Heart right ventricle (tissue), 16 donors: ENCODE results near the gene ZNF385D. TPM values are rescaled to one million over a fixed set of nuclear protein-coding genes. Genes with fewer than 3 reads are reported as not detected.
"Not testable (repeated sequence)": the region's sequence is repeated elsewhere in the genome, so short reads cannot be mapped to it uniquely, and the experiment has no call there.

Source experiments
- ATAC-seq, 8 donors: fragments of 200-7000 bp; cut with Tn5 transposase; one replicate each; pipeline ENCODE4 v1.9.1; 2020; ENCODE audit warnings: mild to moderate bottlenecking in 8 of 8, moderate library complexity in 8 of 8, moderate number of reproducible peaks in 1 of 8
- DNase-seq, 2 donors: peaks; one replicate each; pipeline ENCODE4 v3.0.0-alpha.2; 2020
- H3K27ac ChIP-seq, 10 donors: fragments of 200-600 bp; sonication (generic) in 2 of 10; one replicate each; pipeline versions ENCODE4 v1.5.0 to v1.8.0; 2020 to 2022; ENCODE audit warnings: mild to moderate bottlenecking in 3 of 10
- H3K27me3 ChIP-seq, 7 donors: fragments of 200-600 bp; one replicate each; pipeline ENCODE4 v1.8.0; 2021 to 2022; ENCODE audit warnings: mild to moderate bottlenecking in 2 of 7
- H3K36me3 ChIP-seq, 9 donors: fragments of 200-600 bp; sonication (generic) in 1 of 9; one replicate each; pipeline versions ENCODE4 v1.5.0 to v1.8.0; 2020 to 2022; ENCODE audit warnings: mild to moderate bottlenecking in 2 of 9
- H3K4me1 ChIP-seq, 9 donors: fragments of 200-600 bp; sonication (generic) in 1 of 9; one replicate each; pipeline versions ENCODE4 v1.5.0 to v1.8.0; 2020 to 2022; ENCODE audit warnings: mild to moderate bottlenecking in 4 of 9
- H3K4me3 ChIP-seq, 10 donors: fragments of 200-600 bp; sonication (generic) in 2 of 10; one replicate each; pipeline versions ENCODE4 v1.5.0 to v1.8.0; 2020 to 2022; ENCODE audit warnings: mild to moderate bottlenecking in 7 of 10, moderate library complexity in 2 of 10
- H3K9me3 ChIP-seq, 11 donors: fragments of 200-600 bp in 10 of 11; sonication (generic) in 2 of 11; one replicate each; pipeline versions ENCODE4 v1.5.0 to v1.8.0; 2013 to 2022; ENCODE audit warnings: mild to moderate bottlenecking in 2 of 11, control low read depth in 1 of 11, moderate library complexity in 1 of 11
- CTCF ChIP-seq, 9 donors: fragments of 200-600 bp; sonication (generic) in 2 of 9; IDR thresholded peaks; one replicate each; pipeline versions ENCODE4 v1.5.0 to v1.8.0; 2021 to 2022; ENCODE audit warnings: antibody characterized with exemption in 9 of 9, mild to moderate bottlenecking in 5 of 9, moderate library complexity in 1 of 9
- WGBS, 2 donors: extraction: QIAGEN DNeasy Blood & Tissue Kit; methylation state at CpG; one replicate each; pipeline ENCODE4 v1.1.7; 2013; ENCODE audit warnings: inconsistent platforms in 1 of 2; 5-methylcytosine and 5-hydroxymethylcytosine counted together
- intact Hi-C, 10 donors: fragments of 100-400 bp; cut with DNase I; formaldehyde crosslinking; loops; one replicate each; pipeline versions ENCODE4 v1.11.1 to v1.14.2; 2022
- polyA plus RNA-seq, 2 donors: library from polyadenylated mRNA; stranded (reverse); fragments of 200-250 nt; gene quantifications; one replicate each; pipeline ENCODE4 v1.2.3, GENCODE V29; 2013
- total RNA-seq, 10 donors: library from RNA; stranded (reverse); fragmentation: NEBNext Ultra II Directional in 3 of 10; extraction: Animal tissue kit (Norgen Biotek cat#: 25700) in 3 of 10; gene quantifications; one replicate each; pipeline versions ENCODE4 v1.2.1 to v1.2.4, GENCODE V29; 2021 to 2023
- donor health status: Arrhythmogenic right ventricular cardiomyopathy.
- donor health status: ischemic (EF 13 %, LVEDD 7.1; RV severe dilation, severe dysfunction).
- donor health status: healthy with polysubstance abuse.
- donor health status: DM: no; HTN: yes; CAD: no.
- donor health status: DM: no; HTN: no; CAD: no.
- donor health status: ischemic (EF 25% LVEDD 6.9; RV normal size, moderate dysfunction).
- donor health status: ischemic (EF 25% LVEDD 5.7; RV mildly dilated, moderate dysfunction).
- donor health status: healthy.
- donor health status: DM: yes; HTN: yes; CAD: no.
- donor health status: Ischemic cardiomyopathy.
- donor health status: ischemic (EF 35%, LVEDD 5.7; RV mildly dilated, moderate dysfunction).
- donor health status: nonischemic (EF 11% LVEDD 7.7; RV severe dilation, severe dysfunction).
- donor health status: DM: yes; HTN: yes; CAD: no.
- donor health status: PGD.
- donor health status: ischemic (EF 29% LVEDD 5.4; RV normal size, mild dysfunction).
- donor health status: nonischemic (EF 23%, LVEDD 6.1; RV moderate dilation, normal function).

ZNF385D gene
- total and polyA plus RNA-seq, 12 donors = 3.0 to 24.9 (median 7.2) TPM

GRCh38 chr3:21390856-21391255 is 360.2 kb downstream of the ZNF385D start:
- 65 to 81% methylated on average over 1 of the region's 1 CpG for WGBS, 2 donors
- H3K36me3 ChIP-seq = no peaks in the 10 kb centered on the region
- no peak for TF ChIP-seq CTCF (IDR thresholded peaks at IDR 0.05)
- H3K4me3 ChIP-seq = no peak overlapping the region
- peaks cover 0 to 28% (median 0%) of the 10 kb centered on the region in 11 donors for H3K9me3 ChIP-seq
- DNase-seq = no peak
- H3K27me3 ChIP-seq = no peaks in the 10 kb centered on the region
- ATAC-seq = no peak
- intact Hi-C loops = no loop called here
- no peak overlapping the region for H3K27ac ChIP-seq
- no peaks in the 10 kb centered on the region for H3K4me1 ChIP-seq

GRCh38 chr3:21390136-21390535 is 360.9 kb downstream of the ZNF385D start:
- WGBS, 2 donors = 48 to 53% methylated on average over 3 of the region's 3 CpGs
- no peak for ATAC-seq
- H3K27ac ChIP-seq = no peak overlapping the region

GRCh38 chr3:21387142-21387826 is 363.7 kb downstream of the ZNF385D start:
- WGBS, 2 donors = 90 to 92% methylated on average over 28 to 30 of the region's 30 CpGs
- H3K36me3 ChIP-seq, H3K4me1 ChIP-seq, H3K4me3 ChIP-seq, DNase-seq, ATAC-seq, intact Hi-C loops, H3K27ac ChIP-seq, H3K27me3 ChIP-seq: not testable (repeated sequence)
- H3K9me3 ChIP-seq = peaks cover 0 to 28% (median 0%) of the 10 kb centered on the region in 11 donors

More at GRCh38 chr3:21390136-21390535, 360.9 kb downstream of the ZNF385D start:
- Histone ChIP-seq H3K9me3 (peaks cover 0 to 28% (median 0%) of the 10 kb centered on the region in 11 donors), H3K36me3 (no peaks in the 10 kb centered on the region), H3K4me3 (no peak overlapping the region), H3K4me1 (no peaks in the 10 kb centered on the region), H3K27me3 (no peaks in the 10 kb centered on the region)
- no peak for DNase-seq
- no peak for TF ChIP-seq CTCF (IDR thresholded peaks at IDR 0.05)
- intact Hi-C loops = no loop called here

GRCh38 chr3:21378036-21378435 is 373.0 kb downstream of the ZNF385D start:
- H3K36me3 ChIP-seq, H3K4me3 ChIP-seq, intact Hi-C loops, ATAC-seq, H3K4me1 ChIP-seq, H3K27me3 ChIP-seq, H3K9me3 ChIP-seq, H3K27ac ChIP-seq, DNase-seq: not testable (repeated sequence)
- WGBS, 2 donors = 82 to 86% methylated on average over 5 of the region's 5 CpGs

- intact Hi-C loops = no loop called here
- no peak for ATAC-seq
- H3K36me3 ChIP-seq = no peaks in the 10 kb centered on the region
- TF ChIP-seq CTCF (IDR thresholded peaks at IDR 0.05) = no peak
- H3K9me3 ChIP-seq = no peaks in the 10 kb centered on the region
- H3K4me3 ChIP-seq = no peak overlapping the region
- H3K4me1 ChIP-seq = no peaks in the 10 kb centered on the region
- no peak overlapping the region for H3K27ac ChIP-seq
- DNase-seq = no peak
- no peaks in the 10 kb centered on the region for H3K27me3 ChIP-seq
These were observed 373.8 kb downstream of the ZNF385D start for GRCh38 chr3:21377071-21377769.
